Activated naive CD4-positive, alpha-beta T cell treated with anti-CD3 and anti-CD28 coated beads, Interleukin-2, amount 10 ng/mL, durations not matched to agents 7 days and 5 days (primary cell): ENCODE measurements around the gene MUS81.

ENCODE experiments used
- CTCF ChIA-PET: fragments of 350-600 bp; sonication (Branson Sonifier 250); formaldehyde crosslinking; loops from one replicate; lab custom pipeline; 2021; ENCODE audit warnings: antibody characterized with exemption; lab: Charles Lee
- DNase-seq: peaks from one replicate; pipeline ENCODE4 v3.0.0-alpha.2; 2020
- H3K27ac Mint-ChIP-seq: one replicate; pipeline ENCODE4 v1.8.0; 2021; ENCODE audit warnings: mild to moderate bottlenecking, moderate library complexity, mixed read lengths
- H3K27me3 Mint-ChIP-seq: one replicate; pipeline ENCODE4 v1.8.0; 2021; ENCODE audit warnings: mild to moderate bottlenecking, mixed read lengths
- H3K36me3 Mint-ChIP-seq: one replicate; pipeline ENCODE4 v1.8.0; 2021; ENCODE audit warnings: mixed read lengths
- H3K4me1 Mint-ChIP-seq: one replicate; pipeline ENCODE4 v1.8.0; 2021; ENCODE audit warnings: mixed read lengths
- H3K4me3 Mint-ChIP-seq: one replicate; pipeline ENCODE4 v1.8.0; 2021; ENCODE audit warnings: mild to moderate bottlenecking, moderate library complexity, mixed read lengths
- H3K9me3 Mint-ChIP-seq: one replicate; pipeline ENCODE4 v1.8.0; 2021; ENCODE audit warnings: mixed read lengths

Gene MUS81

GRCh38 chr11:65859812-65860277 is 388 bp upstream of the MUS81 start:
- CTCF ChIA-PET: interaction anchor here (0.6 to 5.6 kb wide), 16 partner anchors 8 to 1413 kb away, joined by 3 to 107 read pairs (median 4); partner anchors contain the start of genes BANF1, CCDC85B, EFEMP2 and EIF1AD
- no peaks in the 10 kb centered on the region for H3K9me3 Mint-ChIP-seq
- peaks cover 43% of the 10 kb centered on the region for H3K36me3 Mint-ChIP-seq
- H3K27me3 Mint-ChIP-seq: no peaks in the 10 kb centered on the region
- no peak for DNase-seq
- H3K27ac Mint-ChIP-seq: peak overlapping the region; percentile 99
- peak overlapping the region; percentile 94 for H3K4me3 Mint-ChIP-seq
- H3K4me1 Mint-ChIP-seq: peaks cover 52% of the 10 kb centered on the region

DNA sequence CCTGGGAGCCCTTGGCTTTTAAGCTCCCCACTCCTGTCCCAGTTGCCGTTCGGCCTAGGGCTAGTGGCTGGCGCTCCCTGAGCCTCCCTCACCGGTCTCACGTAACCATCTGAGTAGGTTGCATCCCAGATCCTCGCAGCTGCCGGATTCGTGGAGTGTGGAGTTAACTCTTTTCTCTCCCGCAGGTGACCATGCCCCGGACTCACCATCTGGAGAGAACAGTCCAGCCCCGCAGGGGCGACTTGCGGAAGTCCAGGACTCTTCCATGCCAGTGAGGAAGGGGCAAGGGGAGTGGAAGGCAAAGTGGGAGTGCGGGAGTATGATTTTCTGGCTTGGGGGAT is 902 bp downstream of the MUS81 start:
- Mint-ChIP-seq H3K36me3 (peaks cover 38% of the 10 kb centered on the region), H3K9me3 (no peaks in the 10 kb centered on the region), H3K27me3 (no peaks in the 10 kb centered on the region), H3K4me1 (peaks cover 43% of the 10 kb centered on the region), H3K27ac (peak overlapping the region; percentile 99), H3K4me3 (peak overlapping the region; percentile 94)
- CTCF ChIA-PET: interaction anchor here (0.6 to 5.6 kb wide), 4 partner anchors 9 to 127 kb away, joined by 3 to 107 read pairs (median 21); partner anchors contain the start of genes CCDC85B, EFEMP2 and FIBP
- DNase-seq: peak; percentile 16

DNA sequence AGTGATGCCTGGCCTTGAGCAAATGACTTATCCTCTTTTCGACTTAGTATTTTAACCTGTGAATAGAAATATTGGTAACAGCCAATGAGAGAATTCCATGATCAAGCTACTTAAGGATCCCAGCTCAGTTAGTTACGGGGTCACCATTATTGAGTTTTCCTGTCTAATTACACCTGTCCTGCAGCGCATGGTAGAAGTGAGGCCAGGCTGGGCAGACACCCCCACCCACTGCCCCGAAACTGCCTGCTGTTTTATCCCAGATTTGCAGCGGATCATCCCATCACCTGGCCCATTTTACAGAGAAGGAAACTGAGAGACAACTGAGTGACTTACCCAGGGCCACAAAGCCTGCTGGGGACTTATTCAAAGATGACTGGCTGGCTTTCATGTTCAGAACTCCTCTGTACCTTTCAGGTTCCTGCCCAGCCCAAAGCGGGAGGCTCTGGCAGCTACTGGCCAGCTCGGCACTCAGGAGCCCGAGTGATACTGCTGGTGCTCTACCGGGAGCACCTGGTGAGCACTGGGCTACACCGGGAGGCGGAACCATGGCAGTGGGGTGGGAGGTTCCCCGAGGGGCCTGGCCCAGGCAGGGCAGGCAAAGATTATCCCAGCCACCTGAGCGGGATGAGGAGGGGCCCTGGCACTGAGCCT is 1.4 kb downstream of the MUS81 start:
- H3K4me3 Mint-ChIP-seq: peak overlapping the region; percentile 94
- peak overlapping the region; percentile 99 for H3K27ac Mint-ChIP-seq
- peaks cover 35% of the 10 kb centered on the region for H3K36me3 Mint-ChIP-seq
- H3K9me3 Mint-ChIP-seq: no peaks in the 10 kb centered on the region
- peaks cover 38% of the 10 kb centered on the region for H3K4me1 Mint-ChIP-seq
- CTCF ChIA-PET: interaction anchor here (0.6 to 5.6 kb wide), 4 partner anchors 9 to 127 kb away, joined by 3 to 107 read pairs (median 21); partner anchors contain the start of genes CCDC85B, EFEMP2 and FIBP
- H3K27me3 Mint-ChIP-seq: no peaks in the 10 kb centered on the region
- no peak for DNase-seq

GRCh38 chr11:65862191-65862735 is 2.0 kb downstream of the MUS81 start:
- H3K36me3 Mint-ChIP-seq: peaks cover 36% of the 10 kb centered on the region
- H3K4me1 Mint-ChIP-seq: peaks cover 38% of the 10 kb centered on the region
- DNase-seq: no peak
- H3K4me3 Mint-ChIP-seq: peak overlapping the region; percentile 94
- CTCF ChIA-PET: interaction anchor here (1.1 to 5.6 kb wide), 3 partner anchors 22 to 26 kb away, joined by 3 to 107 read pairs (median 3); partner anchors contain the start of genes CCDC85B and FIBP
- no peaks in the 10 kb centered on the region for H3K9me3 Mint-ChIP-seq
- H3K27me3 Mint-ChIP-seq: no peaks in the 10 kb centered on the region
- H3K27ac Mint-ChIP-seq: peak overlapping the region; percentile 33

DNA sequence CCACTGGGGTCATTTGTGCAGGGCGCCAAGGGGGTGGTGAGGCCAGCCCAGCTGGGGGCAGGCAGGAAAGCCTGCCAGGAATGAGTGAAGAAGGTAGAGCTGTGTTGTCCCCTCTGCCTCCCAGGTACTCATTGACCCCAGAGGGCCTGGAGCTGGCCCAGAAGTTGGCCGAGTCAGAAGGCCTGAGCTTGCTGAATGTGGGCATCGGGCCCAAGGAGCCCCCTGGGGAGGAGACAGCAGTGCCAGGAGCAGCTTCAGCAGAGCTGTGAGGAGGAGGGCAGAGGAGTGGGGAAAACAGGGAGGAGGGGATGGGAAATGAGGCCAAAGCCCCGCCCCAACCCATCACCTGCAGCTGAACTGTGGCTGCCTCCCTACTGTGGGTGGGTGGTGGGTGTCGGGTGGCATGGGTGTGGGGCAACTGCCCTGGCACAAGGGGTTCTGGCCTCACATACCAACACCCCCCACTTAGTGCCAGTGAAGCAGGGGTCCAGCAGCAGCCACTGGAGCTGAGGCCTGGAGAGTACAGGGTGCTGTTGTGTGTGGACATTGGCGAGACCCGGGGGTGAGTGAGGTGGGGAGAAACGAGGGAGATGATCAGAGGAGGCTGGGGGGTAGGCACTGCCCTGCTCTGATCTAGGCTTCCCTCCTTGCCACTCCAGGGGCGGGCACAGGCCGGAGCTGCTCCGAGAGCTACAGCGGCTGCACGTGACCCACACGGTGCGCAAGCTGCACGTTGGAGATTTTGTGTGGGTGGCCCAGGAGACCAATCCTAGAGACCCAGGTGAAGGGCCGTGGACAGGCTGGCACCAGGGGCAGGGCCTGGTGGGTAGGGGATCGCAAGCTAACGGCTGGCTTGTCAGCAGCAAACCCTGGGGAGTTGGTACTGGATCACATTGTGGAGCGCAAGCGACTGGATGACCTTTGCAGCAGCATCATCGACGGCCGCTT is 3.0 kb downstream of the MUS81 start:
- Mint-ChIP-seq H3K9me3 (no peaks in the 10 kb centered on the region), H3K4me3 (peak overlapping the region; percentile 94), H3K4me1 (peaks cover 37% of the 10 kb centered on the region), H3K36me3 (peaks cover 40% of the 10 kb centered on the region), H3K27ac (no peak overlapping the region), H3K27me3 (no peaks in the 10 kb centered on the region)
- CTCF ChIA-PET: interaction anchor here (1.1 to 1.3 kb wide), 2 partner anchors 21 to 25 kb away, joined by 3 read pairs; partner anchors contain the start of gene FIBP
- no peak for DNase-seq

DNA sequence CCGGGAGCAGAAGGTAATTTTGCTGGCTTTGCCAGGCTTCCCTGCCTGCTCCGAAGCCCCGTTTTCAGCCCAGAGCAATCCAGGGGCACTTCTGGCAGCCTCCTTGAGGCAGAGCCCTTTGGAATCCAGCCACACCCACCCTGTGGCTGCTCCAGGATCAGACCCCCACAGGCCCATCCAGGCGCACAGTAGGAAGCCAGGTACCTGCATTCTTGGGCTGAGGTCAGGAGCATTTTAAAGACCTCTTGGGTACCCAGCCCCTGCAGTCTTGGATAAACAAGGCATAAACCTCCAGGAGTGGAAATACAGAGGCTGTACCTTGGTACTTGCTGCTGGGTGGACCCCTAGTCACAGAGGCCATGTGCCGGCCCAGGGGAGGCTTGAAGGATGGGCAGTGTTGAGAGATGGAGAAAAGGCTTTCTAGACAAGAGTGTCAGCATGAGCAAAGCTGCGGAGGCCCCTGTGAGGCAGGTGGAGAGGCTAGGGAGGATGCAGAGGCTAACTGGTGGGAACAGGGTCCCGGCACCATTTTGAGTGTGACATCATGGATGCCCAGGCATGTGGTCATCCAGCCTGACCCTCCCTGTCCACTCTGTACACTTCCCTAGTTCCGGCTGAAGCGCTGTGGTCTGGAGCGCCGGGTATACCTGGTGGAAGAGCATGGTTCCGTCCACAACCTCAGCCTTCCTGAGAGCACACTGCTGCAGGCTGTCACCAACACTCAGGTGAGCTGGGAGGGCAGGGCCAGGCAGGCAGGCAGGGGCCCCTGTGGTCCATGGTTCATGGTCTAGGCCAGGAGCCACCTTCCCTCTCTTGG is 3.9 kb downstream of the MUS81 start:
- Mint-ChIP-seq H3K9me3 (no peaks in the 10 kb centered on the region), H3K27me3 (no peaks in the 10 kb centered on the region), H3K36me3 (peaks cover 41% of the 10 kb centered on the region), H3K4me1 (peaks cover 32% of the 10 kb centered on the region), H3K27ac (no peak overlapping the region), H3K4me3 (no peak overlapping the region)
- DNase-seq: no peak
- CTCF ChIA-PET: interaction anchor here (1.7 kb wide), 1 partner anchor 20 kb away, joined by 7 read pairs; no protein-coding TSS in a partner anchor

- no peak for DNase-seq
- Mint-ChIP-seq H3K4me1 (peaks cover 34% of the 10 kb centered on the region), H3K4me3 (no peak overlapping the region), H3K36me3 (peaks cover 41% of the 10 kb centered on the region), H3K27ac (no peak overlapping the region), H3K27me3 (peaks cover 1% of the 10 kb centered on the region), H3K9me3 (no peaks in the 10 kb centered on the region)
- CTCF ChIA-PET: interaction anchor here (1.7 kb wide), 1 partner anchor 19 kb away, joined by 7 read pairs; no protein-coding TSS in a partner anchor
Observed at GRCh38 chr11:65864706-65865471, 4.7 kb downstream of the MUS81 start.

- Mint-ChIP-seq H3K27me3 (peaks cover 9% of the 10 kb centered on the region), H3K4me3 (no peak overlapping the region), H3K36me3 (peaks cover 39% of the 10 kb centered on the region), H3K4me1 (peaks cover 38% of the 10 kb centered on the region), H3K9me3 (no peaks in the 10 kb centered on the region), H3K27ac (no peak overlapping the region)
- no peak for DNase-seq
- CTCF ChIA-PET: interaction anchor here (1.4 to 1.7 kb wide), 2 partner anchors 19 to 22 kb away, joined by 3 to 7 read pairs; partner anchors contain the start of gene FIBP
Observed at GRCh38 chr11:65865550-65866172, 5.4 kb downstream of the MUS81 start.

- H3K4me1 Mint-ChIP-seq: peaks cover 39% of the 10 kb centered on the region
- H3K4me3 Mint-ChIP-seq: no peak overlapping the region
- no peak overlapping the region for H3K27ac Mint-ChIP-seq
- peaks cover 20% of the 10 kb centered on the region for H3K27me3 Mint-ChIP-seq
- CTCF ChIA-PET: interaction anchor here (1.0 to 1.4 kb wide), 2 partner anchors 18 to 21 kb away, joined by 3 read pairs; partner anchors contain the start of gene FIBP
- H3K36me3 Mint-ChIP-seq: peaks cover 37% of the 10 kb centered on the region
- DNase-seq: no peak
- no peaks in the 10 kb centered on the region for H3K9me3 Mint-ChIP-seq
Observed at GRCh38 chr11:65866509-65867283, 6.5 kb downstream of the MUS81 start.

DNA sequence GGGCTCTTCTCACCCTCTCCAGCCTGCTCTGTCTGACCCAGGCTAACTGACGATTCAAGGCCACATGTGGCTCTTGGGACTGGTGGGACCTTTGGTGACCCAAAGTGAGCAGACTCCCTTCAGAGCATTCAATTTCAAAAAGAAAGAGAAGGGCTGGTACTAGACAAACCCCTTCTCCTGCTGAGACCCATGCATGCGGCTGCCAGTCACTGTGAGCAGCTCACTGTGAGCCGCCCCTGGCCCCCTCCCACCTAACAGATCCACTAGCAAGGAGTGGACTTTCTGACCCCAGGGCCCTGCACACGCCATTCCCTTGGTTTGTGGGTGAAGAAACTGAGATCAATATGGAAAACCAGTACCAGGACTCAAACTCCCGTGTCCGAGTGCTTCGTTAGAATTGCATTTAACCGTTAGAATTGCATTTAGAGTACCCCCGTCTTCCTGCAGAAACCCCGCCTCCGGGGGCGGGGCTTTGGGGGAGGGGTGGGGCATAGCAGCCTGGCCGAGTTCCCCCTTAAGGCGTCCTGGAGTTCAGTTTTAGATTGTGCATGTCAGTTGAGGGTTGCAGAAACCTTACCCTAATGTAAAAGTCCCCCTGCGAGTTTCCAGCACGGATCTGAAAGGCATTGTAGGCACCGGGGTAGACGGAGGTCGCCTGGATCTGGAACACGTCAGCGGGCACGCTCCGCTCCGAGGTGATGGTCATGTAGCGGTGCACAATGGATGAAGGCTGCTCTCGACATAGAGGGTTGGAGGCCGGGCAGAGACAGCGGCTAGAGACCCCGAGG is 7.2 kb downstream of the MUS81 start:
- H3K9me3 Mint-ChIP-seq: no peaks in the 10 kb centered on the region
- peaks cover 24% of the 10 kb centered on the region for H3K27me3 Mint-ChIP-seq
- H3K27ac Mint-ChIP-seq: no peak overlapping the region
- no peak overlapping the region for H3K4me3 Mint-ChIP-seq
- peaks cover 36% of the 10 kb centered on the region for H3K4me1 Mint-ChIP-seq
- CTCF ChIA-PET: interaction anchor here (1.4 to 4.8 kb wide), 2 partner anchors 7 to 21 kb away, joined by 3 to 39 read pairs; partner anchors contain the start of genes FIBP and MUS81
- peaks cover 34% of the 10 kb centered on the region for H3K36me3 Mint-ChIP-seq
- no peak for DNase-seq
